ENCODE measurements around the gene NFKBIL1.
"Not testable (repeated sequence)": the region's sequence is repeated elsewhere in the genome, so short reads cannot be mapped to it uniquely, and the experiment has no call there.

NFKBIL1 gene

GRCh38 chr6:31580807-31581433 is 33.5 kb downstream of the NFKBIL1 start:
- DNase-seq (ENCODE audit: low read depth), result peak; percentile 80

DNA sequence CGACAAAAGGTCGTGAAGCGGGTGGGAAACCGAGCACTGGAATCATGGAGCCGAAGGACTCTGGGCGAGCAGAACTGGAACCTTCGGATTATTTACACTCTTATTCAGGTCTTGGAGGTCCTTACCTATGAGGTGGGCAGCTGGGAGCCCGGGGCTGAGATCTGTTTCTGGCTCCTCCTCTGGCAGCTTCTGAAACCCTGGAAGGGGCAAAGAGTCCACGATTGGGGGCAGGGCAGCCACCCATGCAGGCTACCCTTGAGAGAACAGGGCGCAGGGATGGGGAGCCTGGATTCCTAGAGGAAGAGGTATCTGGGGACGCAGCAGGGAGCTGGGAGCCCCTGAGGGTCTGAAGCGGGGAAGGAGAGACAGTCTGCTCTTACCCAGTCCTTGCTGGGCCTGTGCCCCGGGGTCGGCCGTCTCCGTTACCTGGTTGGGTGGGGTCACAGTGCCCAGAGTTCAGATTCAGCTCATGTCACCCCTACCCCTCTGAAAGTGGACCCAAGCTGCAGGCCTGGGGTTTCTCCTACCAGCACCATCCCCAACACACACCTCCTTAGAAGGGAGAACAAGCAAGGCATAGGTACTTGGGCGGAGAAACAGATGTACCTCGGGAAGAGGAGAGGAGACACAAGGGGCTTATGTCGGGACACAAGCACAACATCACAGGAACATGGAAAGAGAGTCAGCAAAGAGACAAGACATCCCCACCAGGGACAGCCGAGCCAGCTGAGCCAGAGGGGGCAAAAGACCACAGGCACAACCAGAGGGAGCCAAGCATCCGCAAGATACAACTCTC is 34.2 kb downstream of the NFKBIL1 start:
- DNase-seq (ENCODE audit: low read depth), result no peak

- DNase-seq (ENCODE audit: low read depth), result no peak
These were observed 34.8 kb downstream of the NFKBIL1 start, which contains the start of gene LTB for GRCh38 chr6:31582230-31582643. Gene LTB (minus strand): TSS chr6:31582424. CDS start chr6:31582417, 7 bp downstream.

GRCh38 chr6:31585491-31585890 is 38.1 kb downstream of the NFKBIL1 start:
- DNase-seq (ENCODE audit: low read depth), result no peak

- DNase-seq (ENCODE audit: low read depth), result no peak
These were observed 38.6 kb downstream of the NFKBIL1 start, which contains the start of gene LST1 for GRCh38 chr6:31586008-31586407. Gene LST1 (plus strand): TSS chr6:31586277. CDS start chr6:31587300, 1,023 bp downstream.

DNA sequence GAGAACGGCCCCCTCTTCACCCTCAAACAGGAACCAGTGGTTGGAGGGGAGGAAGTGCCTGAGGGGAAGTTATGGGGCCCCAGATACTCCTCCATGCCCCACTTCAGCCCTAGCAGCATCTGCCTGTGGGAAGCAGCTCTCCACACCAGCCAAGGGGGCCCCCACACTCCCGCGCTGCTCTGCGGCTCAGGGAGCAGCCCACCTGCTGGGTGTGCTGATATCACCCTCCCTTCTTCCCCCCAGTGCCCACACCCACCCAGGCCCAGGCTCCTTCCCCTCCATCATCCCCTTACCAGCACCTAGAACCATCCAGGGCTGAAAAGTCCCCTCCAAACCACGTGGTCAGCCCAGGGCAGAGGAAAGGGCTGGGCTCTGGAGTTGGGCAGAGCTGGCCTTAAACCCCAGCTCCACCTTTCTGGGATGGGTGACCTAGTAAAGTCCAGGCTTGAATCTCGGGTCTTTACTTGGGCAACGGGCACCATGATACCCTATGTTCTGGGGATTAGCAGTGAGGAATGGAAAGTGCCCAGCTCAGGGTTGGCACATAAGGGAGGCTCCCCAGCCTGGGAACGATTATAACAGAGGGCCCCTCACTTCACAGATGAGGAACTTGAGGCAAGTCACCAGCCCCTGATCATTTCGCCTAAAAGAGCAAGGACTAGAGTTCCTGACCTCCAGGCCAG is 39.3 kb downstream of the NFKBIL1 start:
- no peak for DNase-seq (ENCODE audit: low read depth)

GRCh38 chr6:31587791-31588777 is 40.7 kb downstream of the NFKBIL1 start:
- no peak for DNase-seq (ENCODE audit: low read depth)

DNA sequence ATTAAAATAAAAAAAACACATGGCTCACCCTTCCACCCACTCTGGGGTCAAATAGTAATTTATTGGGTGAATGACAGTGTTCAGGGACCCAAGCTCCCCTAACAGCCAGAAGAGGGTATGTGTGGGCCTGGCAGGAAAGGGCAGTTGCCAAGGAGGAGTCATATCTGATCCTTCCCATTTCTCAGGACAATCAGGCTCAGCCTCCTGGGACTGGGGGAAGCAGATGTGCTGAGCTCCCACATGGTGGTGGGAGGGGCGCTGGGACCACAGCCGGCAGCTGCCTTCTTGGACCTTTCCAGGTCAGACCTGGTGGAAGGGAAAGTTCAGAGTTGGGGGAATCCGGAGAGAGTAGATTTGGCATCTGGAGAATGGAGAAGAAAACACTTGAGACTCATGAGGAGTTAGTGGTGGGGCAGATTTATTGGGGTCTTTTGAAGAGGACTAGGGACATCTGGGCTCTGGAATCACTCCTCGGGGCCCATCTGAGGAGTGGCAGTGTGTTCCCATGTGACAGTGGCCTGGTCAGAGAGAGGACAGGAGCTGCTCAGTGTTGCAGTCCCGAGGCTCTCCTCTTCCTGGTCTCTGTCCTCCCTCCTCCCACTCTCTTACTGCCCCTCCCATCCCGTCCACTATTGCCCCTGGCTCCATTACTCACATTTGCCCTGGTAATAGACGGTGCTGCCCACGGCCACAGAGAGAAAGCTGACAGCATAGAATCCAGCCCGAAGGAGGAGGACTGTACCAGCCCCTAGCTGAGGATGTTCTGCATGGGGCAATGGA is 41.7 kb downstream of the NFKBIL1 start:
- DNase-seq (ENCODE audit: low read depth), result no peak

GRCh38 chr6:31590691-31591090 is 43.3 kb downstream of the NFKBIL1 start:
- not testable (repeated sequence) for DNase-seq (ENCODE audit: low read depth)

- no peak for DNase-seq (ENCODE audit: low read depth)
These were observed 45.0 kb downstream of the NFKBIL1 start for GRCh38 chr6:31592396-31592771.

DNA sequence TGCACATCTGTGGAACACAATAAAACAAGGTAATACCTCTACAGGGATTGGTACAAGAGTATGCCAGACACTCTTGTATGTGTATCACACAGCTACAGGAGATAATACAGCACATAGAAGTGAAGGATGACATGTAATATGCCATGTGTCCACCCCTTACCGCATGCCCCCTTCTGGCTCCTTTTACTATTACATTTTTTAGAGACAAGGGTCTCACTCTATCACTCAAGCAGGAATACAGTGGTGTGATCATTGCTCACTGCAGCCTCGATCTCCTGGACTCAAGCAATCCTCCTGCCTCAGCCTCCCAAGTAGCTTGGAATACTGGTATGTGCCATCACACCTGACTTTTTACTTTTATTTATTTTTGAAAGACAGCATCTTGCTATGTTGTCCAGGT is 49.6 kb downstream of the NFKBIL1 start:
- DNase-seq (ENCODE audit: low read depth), result no peak

GRCh38 chr6:31607317-31607716 is 59.9 kb downstream of the NFKBIL1 start:
- no peak for DNase-seq (ENCODE audit: low read depth)
